Measurements from ENCODE around the gene NUMA1.

GRCh38 chr11:71986131-71986530 lies 94.2 kb downstream of the NUMA1 start:
- TF ChIP-seq, protein P1, sequence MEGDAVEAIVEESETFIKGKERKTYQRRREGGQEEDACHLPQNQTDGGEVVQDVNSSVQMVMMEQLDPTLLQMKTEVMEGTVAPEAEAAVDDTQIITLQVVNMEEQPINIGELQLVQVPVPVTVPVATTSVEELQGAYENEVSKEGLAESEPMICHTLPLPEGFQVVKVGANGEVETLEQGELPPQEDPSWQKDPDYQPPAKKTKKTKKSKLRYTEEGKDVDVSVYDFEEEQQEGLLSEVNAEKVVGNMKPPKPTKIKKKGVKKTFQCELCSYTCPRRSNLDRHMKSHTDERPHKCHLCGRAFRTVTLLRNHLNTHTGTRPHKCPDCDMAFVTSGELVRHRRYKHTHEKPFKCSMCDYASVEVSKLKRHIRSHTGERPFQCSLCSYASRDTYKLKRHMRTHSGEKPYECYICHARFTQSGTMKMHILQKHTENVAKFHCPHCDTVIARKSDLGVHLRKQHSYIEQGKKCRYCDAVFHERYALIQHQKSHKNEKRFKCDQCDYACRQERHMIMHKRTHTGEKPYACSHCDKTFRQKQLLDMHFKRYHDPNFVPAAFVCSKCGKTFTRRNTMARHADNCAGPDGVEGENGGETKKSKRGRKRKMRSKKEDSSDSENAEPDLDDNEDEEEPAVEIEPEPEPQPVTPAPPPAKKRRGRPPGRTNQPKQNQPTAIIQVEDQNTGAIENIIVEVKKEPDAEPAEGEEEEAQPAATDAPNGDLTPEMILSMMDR (conservative IDR thresholded peaks at IDR 0.05): no peak
- TF ChIP-seq EZH2 (IDR thresholded peaks at IDR 0.05; ENCODE audit: low read depth): no peak

All from PC-9 (cell line).